GM18505 (cell line): Measurements from ENCODE around the gene ZFYVE9.
"Not testable (repeated sequence)": the region's sequence is repeated elsewhere in the genome, so short reads cannot be mapped to it uniquely, and the experiment has no call there.

Experiments
- ATAC-seq: cut with Tn5 transposase; IDR thresholded peaks from one replicate; pipeline ENCODE4 v1.9.1; 2021; ENCODE audit not compliant: unreplicated experiment
- POLR2A ChIP-seq: IDR thresholded peaks from 4 replicates; pipeline ENCODE4 v1.6.1; 2011; ENCODE audit warnings: borderline replicate concordance; ENCODE audit not compliant: insufficient read depth, insufficient read length; ENCODE audit errors: extremely low read depth

Gene ZFYVE9

GRCh38 chr1:52164604-52165003 is 22.7 kb downstream of the ZFYVE9 start:
- TF ChIP-seq POLR2A: no peak
- ATAC-seq: no peak

- ATAC-seq: no peak
These were observed 25.3 kb downstream of the ZFYVE9 start for GRCh38 chr1:52166996-52167753.

GRCh38 chr1:52168373-52169080 is 26.6 kb downstream of the ZFYVE9 start:
- ATAC-seq: no peak
- TF ChIP-seq POLR2A: no peak

More at GRCh38 chr1:52166996-52167753, 25.3 kb downstream of the ZFYVE9 start:
- no peak for TF ChIP-seq POLR2A

- ATAC-seq: not testable (repeated sequence)
These were observed 29.3 kb downstream of the ZFYVE9 start for GRCh38 chr1:52171149-52171548.

- ATAC-seq: no peak
- TF ChIP-seq POLR2A: no peak
These were observed 37.2 kb downstream of the ZFYVE9 start for GRCh38 chr1:52179073-52179472.

GRCh38 chr1:52180176-52180575 is 38.3 kb downstream of the ZFYVE9 start:
- no peak for ATAC-seq
- no peak for TF ChIP-seq POLR2A

- not testable (repeated sequence) for ATAC-seq
These were observed 39.9 kb downstream of the ZFYVE9 start for GRCh38 chr1:52181759-52182158.

- not testable (repeated sequence) for ATAC-seq
These were observed 40.4 kb downstream of the ZFYVE9 start for GRCh38 chr1:52182328-52182727.

GRCh38 chr1:52182874-52183400 is 41.0 kb downstream of the ZFYVE9 start:
- no peak for ATAC-seq
- no peak for TF ChIP-seq POLR2A

GRCh38 chr1:52186449-52186848 is 44.6 kb downstream of the ZFYVE9 start:
- ATAC-seq: no peak
- no peak for TF ChIP-seq POLR2A

GRCh38 chr1:52189898-52190480 is 48.1 kb downstream of the ZFYVE9 start:
- no peak for ATAC-seq
- TF ChIP-seq POLR2A: no peak

- no peak for TF ChIP-seq POLR2A
- ATAC-seq: no peak
These were observed 48.8 kb downstream of the ZFYVE9 start for GRCh38 chr1:52190500-52191252.

- no peak for ATAC-seq
- TF ChIP-seq POLR2A: no peak
These were observed 49.6 kb downstream of the ZFYVE9 start for GRCh38 chr1:52191395-52191965.
